Measurements from ENCODE around the gene MSLN.

Gene MSLN

DNA sequence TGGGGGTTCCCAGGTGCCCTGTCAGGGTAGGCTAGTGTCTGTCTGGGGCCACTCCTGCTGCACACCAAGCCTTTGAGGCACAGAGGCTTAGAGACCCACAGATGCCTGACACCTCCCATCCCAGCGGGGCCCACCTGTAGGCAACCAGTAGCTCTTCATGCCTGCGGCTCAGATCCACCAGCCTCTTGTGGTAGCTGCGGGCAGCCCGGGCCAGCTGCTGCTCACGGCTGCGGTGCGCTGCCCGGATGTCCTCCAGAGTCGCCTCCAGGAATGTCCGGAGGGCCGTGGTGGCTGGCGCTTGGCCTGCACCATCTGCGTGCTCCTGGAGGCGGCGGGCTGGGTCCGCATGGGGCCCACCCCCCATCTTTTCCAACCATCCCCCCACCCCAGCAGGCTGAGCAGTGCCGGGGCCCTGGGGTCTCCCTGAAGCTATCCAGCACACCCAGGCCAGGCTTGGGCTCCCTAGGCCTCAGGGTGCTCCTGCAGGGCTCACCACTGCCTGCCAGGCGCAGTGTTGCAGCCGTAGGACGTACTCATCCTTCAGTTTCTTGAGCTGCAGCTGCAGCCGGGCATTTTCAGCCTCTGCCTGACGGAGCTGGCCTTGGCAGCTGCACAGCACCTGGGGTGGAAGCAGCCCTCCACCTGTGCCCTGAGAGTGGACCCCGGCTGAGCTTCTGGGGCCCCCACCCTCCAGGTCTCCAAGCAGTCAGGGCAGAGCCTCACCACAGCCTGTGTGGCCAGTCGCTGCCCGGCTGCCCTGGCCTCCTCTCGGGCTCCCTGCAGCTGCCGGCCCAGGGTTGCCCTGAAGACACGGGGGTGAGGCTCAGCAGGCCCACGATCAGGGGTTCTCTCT lies 36.1 kb upstream of the MSLN start:
- DNase-seq: no peak

DNA sequence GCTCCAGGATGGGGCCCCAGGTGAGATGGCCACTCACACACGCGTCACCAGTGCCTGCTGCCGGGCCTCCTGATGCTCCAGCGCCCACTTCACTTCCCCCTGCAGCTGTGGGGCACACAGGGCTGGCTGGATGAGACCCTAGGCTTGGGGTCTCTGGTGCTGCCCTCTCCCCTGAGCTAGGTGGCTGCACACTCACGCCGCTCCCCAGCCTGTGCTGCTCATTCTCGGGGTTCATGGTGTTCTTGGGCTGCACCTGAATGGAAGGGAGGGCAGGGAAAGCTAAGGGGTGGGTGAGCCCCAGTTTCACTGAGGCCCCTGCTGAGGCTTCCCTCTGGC lies 35.5 kb upstream of the MSLN start:
- DNase-seq: no peak

DNA sequence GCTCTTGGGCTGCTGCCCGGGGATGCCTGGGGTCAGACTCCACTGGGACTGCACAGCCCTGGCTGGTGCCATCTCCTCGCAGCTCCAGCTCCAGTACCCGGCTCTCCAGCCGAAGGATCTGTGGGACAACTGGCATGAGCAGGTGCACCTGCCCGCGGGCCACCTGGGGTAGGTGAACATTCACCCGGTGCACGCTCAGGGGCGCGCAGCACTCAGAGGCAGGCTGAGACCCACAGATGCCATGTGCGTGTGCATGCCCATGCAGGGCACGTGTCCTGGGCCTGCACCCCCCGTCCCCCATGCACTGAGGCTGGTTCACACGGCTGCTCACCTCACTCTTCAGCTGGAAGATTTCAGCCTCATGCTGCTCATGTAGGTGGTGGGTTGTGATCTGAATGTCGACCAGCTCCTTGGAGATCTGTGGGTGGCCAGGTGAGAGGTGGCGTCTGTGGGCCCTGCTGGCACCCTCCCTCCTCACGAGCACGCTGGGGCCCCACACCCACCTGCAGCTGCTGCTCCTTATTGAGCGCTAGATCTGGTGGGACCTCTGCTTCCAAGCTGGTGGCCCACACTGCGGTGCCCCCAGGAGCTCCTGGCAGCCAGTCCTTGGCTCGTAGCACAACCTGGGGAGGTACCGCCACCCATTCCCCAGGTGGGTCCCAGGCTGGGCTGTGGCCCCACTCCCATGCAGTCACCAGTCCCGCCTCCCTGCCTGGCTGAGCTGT lies 34.9 kb upstream of the MSLN start:
- DNase-seq: no peak

DNA sequence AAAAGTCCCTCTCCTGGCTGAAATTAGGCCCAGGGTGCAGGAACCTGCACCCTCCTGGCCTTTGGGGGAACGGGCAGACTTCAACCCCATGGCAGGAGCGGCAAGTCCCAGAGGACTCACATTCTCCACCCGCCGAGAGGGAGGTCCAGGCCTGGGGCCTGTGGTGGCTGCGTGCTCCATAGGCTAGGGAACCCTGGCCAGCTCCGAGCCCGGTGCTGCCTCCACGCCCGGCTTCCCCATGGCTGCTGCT lies 34.4 kb upstream of the MSLN start:
- no peak for DNase-seq

DNA sequence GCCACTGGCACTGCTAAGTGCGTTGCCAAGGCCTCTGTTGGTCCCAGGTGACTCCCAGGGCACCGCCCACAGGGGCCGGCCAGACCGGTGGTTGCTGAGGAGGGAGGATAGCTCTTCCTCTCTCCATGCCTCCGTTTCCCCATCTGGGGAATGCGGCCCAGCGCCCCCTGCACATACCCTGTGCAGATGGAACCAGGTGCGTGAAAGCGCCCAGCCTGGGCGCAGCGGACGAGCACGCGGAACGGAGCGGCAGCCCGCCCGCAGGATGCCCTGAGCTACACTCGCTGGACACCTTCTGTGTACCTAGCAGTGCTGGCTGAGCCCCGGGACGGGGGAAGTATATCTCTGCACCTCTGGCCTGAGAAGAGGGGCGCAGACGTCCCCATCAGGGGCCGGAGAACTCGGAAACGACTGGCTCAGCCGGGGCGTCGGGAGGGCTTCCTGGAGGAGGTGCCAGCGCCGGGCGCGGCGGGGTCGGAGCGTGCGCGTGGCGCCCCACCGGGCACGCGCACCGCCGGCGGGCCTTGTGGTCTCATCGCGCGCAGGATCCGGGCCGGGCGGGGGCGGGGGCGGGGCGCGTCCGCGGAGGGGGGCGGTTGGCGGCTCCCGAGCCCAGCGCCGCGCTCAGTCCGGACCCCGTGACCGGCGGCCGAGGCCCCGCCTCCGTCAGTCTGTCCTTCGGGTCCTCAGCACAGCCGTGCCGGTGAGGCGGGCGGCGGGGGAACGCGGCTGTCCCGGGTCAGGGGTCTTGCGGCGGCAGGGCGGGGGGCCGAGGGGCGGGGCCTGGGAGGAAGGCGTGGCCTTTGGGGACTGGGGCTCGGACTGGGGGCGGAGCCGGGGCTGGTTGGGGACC lies 33.9 kb upstream of the MSLN start, which contains the start of the genes CCDC78 and HAGHL:
Gene CCDC78, minus strand, starts transcription at position 6 of the 853 bp plus-strand sequence. CDS start 76 bp downstream, outside the sequence.
Gene HAGHL, plus strand, starts transcription at position 669 of the 853 bp plus-strand sequence. CDS start 404 bp downstream, outside the sequence.
- peak; percentile 50 for DNase-seq

DNA sequence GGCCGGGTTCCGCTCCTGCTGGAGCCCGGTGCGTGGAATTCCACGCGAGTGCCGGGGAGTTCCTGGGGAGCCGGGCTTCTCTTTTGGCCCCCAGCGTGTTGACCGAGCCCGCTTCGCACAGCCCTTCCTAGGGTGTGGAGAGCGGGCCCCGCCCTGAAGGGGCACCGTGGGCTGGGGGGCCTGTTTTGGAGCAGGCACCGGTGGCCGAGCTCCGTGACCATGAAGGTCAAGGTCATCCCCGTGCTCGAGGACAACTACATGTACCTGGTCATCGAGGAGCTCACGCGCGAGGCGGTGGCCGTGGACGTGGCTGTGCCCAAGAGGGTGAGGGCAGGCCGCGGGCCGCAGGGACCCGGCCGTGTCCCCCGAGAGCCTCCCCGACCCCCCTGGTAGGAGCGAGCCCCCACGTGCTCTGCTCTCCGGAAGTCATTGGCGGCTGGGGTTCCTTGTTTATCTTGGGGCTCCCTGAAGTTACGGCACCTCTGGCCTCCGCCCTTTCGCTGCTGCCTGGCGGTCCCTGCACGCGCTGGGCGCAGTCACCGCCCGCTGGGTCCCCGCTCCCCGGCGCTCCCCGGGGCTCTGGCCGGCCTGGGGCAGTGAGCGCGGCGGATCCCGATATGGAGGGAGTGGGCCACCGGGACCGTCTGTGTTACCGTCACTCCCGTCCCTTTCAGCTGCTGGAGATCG lies 33.1 kb upstream of the MSLN start:
- no peak for DNase-seq

DNA sequence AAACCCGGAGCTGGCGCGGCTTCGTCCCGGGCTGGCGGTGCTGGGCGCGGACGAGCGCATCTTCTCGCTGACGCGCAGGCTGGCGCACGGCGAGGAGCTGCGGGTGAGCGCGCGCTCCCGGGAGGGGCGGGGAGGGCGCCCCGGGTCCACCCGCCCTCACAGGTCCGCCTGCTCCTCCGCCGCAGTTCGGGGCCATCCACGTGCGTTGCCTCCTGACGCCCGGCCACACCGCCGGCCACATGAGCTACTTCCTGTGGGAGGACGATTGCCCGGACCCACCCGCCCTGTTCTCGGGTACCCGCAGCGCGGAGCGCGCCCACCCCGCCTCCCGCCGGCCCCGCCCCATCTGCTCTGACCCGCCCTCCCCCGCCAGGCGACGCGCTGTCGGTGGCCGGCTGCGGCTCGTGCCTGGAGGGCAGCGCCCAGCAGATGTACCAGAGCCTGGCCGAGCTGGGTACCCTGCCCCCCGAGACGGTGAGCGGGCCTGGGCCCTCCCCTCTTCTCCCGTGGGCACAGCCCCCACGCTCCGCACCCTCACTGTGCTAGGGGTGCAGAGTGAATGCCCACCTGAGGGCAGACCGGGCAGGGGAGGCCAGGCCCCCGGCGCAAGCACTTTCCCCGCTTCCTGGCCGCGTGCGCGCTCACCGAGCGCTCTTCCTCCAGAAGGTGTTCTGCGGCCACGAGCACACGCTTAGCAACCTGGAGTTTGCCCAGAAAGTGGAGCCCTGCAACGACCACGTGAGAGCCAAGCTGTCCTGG lies 32.2 kb upstream of the MSLN start:
- peak; percentile 55 for DNase-seq

DNA sequence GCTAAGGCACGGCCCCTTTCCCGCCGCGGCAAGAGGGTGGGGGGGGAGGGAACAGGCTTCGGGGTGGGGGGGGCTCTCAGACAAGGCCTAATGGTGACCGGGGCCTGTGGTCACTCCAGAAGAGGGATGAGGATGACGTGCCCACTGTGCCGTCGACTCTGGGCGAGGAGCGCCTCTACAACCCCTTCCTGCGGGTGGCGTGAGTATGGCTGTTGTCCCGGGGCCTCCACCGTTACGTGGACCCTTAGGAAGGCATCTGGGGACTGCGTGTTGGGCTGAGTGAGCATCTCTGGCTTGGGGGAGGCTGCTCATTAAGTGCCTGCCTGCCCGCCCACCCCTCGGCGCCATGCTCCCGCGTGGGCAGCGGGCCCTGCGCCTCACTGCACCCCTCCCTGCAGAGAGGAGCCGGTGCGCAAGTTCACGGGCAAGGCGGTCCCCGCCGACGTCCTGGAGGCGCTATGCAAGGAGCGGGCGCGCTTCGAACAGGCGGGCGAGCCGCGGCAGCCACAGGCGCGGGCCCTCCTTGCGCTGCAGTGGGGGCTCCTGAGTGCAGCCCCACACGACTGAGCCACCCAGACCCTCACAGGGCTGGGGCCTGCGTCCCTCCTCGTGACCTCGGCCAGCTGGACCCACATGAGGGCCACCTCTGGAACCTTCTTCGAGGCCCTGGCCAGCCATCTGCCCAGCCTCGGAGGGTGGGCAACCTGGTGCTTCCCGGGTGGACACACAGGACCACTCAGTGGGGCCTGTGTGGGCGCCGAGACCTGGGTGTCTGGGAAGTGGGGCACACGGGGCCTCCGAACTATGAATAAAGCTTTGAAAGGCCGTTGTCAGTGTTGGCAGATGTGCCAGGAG lies 31.4 kb upstream of the MSLN start:
- no peak for DNase-seq

DNA sequence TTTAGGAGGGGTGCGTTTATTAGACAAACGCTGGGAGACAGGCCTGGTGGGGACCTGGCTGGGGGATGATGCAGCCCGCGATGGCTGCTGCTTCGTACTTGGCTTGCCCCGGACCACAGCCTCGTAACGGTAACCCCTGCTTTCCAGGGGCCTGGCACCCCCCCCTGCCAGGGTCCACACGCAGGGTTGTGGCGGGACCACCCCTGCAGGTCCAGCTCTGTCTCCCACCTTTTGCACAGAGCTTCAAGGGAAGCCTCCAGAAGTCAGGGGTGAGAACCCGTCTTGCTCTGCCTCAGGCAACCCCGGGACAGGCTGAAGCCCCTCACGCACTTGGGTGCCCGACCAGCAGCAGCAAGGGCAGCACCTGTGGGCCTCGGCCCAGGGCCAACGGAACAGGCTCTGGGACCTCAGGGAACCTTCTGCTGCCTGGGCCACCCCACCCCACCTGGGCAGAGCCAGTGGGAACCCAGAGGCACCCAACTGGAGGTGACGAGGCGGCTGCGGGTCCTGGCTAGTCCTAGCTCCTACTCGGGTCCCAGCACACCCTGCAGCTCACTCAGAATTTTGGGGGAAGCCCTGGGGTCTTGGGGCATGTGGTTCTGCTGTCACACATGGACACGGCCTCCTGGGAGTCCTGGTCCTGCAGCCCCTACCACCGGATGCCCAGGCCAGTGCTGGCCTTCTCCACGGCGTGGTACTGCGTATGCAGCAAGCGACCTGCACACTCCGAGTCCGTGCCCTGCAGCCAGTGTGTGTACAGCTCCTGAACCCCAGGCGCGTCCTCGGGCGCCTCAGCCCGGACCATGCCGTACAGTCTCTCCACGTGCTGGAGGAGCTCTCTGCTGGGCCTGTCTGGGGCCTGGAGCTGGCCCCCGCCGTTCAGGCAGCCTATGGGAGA lies 30.5 kb upstream of the MSLN start:
- no peak for DNase-seq

DNA sequence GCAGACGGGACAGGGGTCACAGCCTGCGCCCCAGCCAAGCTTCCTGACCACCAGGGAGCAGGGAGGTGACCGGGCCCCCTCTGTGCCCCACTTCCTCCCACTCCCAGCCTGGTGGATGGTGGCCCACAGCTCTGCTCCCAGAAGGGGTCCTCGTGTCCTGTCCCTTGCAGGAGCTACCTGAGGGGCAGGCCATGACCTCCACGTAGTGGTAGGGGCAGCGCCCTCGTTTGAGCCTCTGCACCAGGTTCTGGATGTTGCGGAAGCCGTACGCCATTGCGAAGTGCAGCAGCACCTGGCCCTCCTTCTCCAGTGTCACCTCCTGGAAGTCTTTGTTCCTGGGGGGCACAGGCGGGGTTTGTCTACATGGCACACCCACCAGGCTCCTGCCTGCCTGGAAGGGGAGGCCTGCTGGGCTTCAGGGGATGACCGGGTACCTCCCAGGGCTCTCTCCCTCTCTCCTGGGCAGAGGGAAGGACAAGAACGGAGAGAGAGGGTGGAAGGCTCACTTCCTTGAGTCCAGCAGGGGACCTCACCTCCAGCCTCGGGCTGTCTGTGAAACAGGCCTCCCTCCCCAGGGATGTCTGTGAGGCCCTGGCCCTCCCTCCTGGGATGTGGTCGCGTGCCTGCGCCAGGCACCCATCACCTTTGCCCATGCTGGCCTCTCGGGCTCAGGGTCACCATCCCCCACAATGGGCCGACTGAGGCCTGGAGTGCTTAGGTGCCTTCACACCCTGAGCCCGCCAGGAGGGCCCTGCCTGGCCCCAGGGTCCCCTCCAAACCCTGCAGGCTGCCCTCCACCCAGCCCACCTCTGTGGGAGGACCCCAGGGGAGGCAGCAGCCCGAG lies 29.6 kb upstream of the MSLN start:
- no peak for DNase-seq

DNA sequence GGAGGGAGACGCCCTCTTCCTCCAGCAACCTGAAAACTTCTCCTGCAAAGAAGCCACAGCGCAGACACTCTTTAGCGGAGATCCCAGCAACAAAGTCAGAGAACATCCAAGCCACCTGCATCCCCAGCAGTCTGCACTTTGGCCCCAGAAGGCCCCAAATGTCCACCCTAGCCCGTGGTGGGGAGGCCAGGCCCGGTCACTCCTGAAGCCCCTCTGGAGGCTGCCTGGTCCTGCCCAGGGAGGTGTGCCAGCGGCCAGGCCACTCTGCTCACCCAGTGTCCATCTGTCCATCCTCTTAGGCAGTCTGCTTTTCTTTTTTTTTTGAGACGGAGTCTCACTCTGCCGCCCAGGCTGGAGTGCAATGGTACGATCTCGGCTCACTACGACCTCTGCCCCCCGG lies 28.2 kb upstream of the MSLN start:
- no peak for DNase-seq

DNA sequence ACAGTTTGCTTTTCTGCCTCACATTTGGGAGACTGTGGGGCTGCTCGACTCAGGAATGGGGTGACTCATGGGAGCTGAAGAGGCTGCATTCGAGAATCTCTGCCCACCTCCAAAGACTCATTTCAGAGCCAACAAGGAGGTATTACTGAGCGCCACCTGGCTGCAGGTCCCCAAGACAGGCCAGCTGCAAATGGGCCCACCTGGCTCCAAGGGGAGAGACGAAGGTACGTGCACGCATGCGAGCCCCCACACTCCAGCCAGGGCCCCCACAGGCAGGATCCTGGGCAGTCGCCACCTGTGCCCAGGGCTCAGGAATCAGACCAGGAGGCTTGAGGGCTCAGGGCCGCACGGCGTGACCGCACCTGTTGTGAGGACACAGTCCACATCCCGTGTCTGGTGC lies 27.6 kb upstream of the MSLN start:
- no peak for DNase-seq

DNA sequence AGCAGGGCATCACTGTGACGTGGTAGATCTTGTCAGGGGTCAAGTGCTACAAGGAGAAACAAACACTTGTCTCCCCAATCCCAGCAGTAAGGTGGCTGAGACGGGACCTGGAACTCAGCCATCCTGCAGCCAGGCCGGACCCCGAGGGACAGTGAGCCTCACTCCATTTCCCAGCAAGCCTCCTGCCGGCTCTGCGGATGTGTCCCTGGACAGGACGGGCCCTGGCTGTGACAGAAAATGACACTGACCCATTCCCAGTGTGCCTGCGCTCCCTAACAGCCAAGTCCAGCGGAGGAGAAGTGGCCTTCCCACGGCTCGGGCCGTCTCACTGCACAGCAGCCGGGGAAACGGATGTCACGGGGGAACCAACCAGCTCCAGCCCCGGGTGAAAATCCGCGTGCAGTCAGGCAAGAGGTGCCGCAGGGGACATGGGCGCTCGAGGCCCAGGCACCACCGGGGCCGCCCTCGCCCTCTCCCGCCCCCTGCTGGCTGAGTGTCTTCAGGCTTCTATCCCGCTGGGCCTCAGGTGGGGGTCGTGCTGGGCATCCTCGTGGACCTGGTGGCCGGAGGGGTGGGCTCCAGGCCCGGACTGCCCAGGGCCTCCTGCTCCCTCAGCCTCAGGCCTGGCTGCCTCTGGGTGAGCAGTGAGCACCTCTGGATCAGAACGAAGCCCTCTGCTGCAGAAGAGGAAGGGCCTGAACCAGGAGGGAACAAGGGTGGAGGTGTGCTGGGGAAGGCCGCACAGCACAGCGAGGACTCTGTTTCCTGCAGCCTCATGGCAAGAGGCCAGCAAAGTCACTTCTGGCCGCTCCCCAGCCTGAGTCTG lies 26.9 kb upstream of the MSLN start:
- DNase-seq: no peak

DNA sequence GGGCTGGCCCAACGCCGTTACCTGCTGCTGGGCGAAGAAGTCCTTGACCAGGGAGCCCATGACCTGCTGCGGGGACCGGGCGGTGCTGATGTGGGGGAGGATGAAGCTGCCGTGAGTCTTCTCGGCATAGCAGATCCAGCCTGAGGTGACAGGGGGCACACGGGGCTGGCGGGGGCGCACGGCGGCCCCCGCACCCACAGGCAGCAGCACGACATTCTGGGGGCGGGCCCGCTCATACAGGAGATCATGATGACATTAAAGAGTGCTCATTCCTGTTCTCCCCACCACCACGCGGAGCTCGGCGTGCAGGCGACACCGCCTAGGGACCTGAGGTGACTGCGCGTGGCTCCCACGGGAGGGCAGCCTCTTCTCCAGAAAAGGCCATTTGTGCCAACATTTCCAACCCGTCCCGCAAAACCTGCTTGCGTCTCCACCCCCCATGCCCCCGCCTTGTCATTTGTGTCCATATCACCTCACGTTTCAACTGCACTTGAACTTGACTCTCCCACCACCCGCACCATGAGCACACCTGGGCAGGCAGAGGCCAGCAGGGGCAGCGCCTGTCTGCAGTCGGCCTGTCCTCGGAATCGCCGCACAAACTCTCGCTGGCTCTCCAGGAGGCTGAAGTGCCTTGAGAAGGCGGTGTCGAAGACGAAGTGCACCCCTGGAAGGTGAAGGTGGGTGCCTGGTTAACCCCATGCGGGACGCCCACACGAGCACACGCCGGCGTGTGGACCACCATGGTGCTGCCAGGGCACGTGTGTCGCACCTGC lies 26.1 kb upstream of the MSLN start:
- no peak for DNase-seq

DNA sequence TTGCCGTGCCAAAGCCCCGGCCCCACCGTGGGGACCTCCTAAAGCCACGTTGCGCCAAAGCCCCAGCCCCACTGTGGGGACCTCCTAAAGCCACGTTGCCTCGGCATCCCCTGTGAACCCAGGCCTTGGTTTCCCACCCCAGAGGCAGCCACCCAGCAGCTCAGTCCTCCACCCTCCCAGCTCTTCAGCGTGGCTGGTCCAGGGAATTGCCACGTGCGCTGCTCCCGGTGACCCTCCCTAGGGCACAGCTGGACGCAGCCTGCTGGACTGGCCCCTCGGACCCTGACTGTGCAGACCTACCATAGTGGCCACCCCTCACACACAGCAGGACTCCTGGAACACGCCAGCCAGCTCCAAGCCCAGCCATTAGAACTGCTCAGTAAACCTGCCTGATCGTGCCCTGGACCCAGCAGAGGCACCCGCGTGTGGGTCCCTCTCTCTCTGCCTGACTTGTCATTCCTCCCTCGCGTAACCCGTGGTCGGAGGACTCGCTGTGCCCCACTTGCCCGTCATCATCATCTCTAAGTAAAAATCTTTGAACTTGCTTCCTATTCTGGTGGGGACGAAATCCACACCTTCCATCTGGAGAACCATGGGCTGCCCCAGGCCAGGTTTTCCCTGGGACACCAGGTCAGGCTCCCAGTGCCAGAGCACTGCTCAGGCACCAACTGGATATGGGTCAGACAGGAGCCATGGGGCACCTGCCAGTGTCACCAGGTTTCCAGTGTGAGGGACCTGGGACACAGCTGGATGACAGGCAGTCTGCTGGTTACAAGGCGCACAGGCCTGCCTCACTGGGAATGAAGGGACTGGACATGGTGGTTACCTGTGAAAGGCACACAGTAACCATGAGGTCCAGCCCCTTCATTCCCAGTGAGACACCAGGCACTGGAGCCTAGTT lies 25.3 kb upstream of the MSLN start:
- DNase-seq: no peak

DNA sequence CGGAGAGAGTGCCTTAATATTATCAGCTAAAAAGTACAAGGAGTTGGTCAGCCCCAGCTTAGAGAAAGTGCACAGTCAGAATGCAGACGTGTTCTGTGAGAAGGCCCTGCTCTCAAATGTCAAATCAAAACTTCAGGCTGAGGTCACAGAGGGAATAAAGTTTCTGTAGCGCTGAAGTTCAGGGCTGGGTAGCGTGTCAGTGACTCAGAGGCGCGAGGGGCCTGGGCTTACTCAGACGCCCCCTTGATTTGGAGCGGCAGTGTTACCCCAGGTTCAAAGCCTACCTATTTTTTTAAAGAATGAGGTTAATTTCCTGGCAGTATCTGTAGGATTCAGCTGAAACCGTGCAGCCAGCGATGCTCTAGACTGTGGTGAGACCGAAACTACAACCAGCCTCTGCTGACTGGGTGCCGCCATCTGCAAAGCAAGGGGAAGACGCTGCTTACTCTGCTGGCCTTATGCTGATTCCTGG lies 24.5 kb upstream of the MSLN start:
- peak; percentile 60 for DNase-seq

Measured in stimulated activated naive CD4-positive, alpha-beta T cell treated with Interleukin-2 at 50 U/mL for 16 hours (primary cell).